ENCODE results near the gene OR4C45. TPM values are rescaled to one million over a fixed set of nuclear protein-coding genes. Genes with fewer than 3 reads are reported as not detected.
"Not testable (repeated sequence)": the region's sequence is repeated elsewhere in the genome, so short reads cannot be mapped to it uniquely, and the experiment has no call there.

OR4C45 gene
- not detected for total RNA-seq (2021; fragmentation: NEBNext Ultra II Directional; extraction: Animal tissue kit (Norgen Biotek cat#: 25700))
- long read RNA-seq: 0 reads

- peaks cover 32% of the 10 kb centered on the region for H3K9me3 Mint-ChIP-seq
Measured at GRCh38 chr11:50032574-50032973, at the start of gene OR4C45. TSS of gene OR4C45 (plus strand) at chr11:50032874.

GRCh38 chr11:49995565-49995964, 37.1 kb upstream of the OR4C45 start:
- Mint-ChIP-seq H3K27me3 (ENCODE audit: insufficient read depth) (no peaks in the 10 kb centered on the region), H3K36me3 (ENCODE audit: low read depth) (no peaks in the 10 kb centered on the region), H3K27ac (no peak overlapping the region), H3K4me3 (no peak overlapping the region), H3K4me1 (ENCODE audit: low read depth) (no peaks in the 10 kb centered on the region), H3K9me3 (peaks cover 19% of the 10 kb centered on the region)
- peak; percentile 83 for TF ChIP-seq CTCF (IDR thresholded peaks at IDR 0.05)
- peak; percentile 43 for DNase-seq

More at GRCh38 chr11:50032574-50032973, at the start of gene OR4C45:
- no peaks in the 10 kb centered on the region for H3K27me3 Mint-ChIP-seq (ENCODE audit: insufficient read depth)
- no peaks in the 10 kb centered on the region for H3K4me1 Mint-ChIP-seq (ENCODE audit: low read depth)
- H3K4me3 Mint-ChIP-seq: no peak within 1 kb of the TSS
- TF ChIP-seq CTCF (IDR thresholded peaks at IDR 0.05): no peak
- no peak for DNase-seq
- no peak within 1 kb of the TSS for H3K27ac Mint-ChIP-seq
- no peaks in the 10 kb centered on the region for H3K36me3 Mint-ChIP-seq (ENCODE audit: low read depth)

GRCh38 chr11:50030193-50030592, 2.5 kb upstream of the OR4C45 start:
- Mint-ChIP-seq H3K27ac (no peak overlapping the region), H3K9me3 (peaks cover 46% of the 10 kb centered on the region), H3K36me3 (ENCODE audit: low read depth) (no peaks in the 10 kb centered on the region), H3K4me3 (no peak overlapping the region), H3K27me3 (ENCODE audit: insufficient read depth) (no peaks in the 10 kb centered on the region), H3K4me1 (ENCODE audit: low read depth) (no peaks in the 10 kb centered on the region)
- DNase-seq: no peak
- no peak for TF ChIP-seq CTCF (IDR thresholded peaks at IDR 0.05)

GRCh38 chr11:50036239-50036638, 3.6 kb downstream of the OR4C45 start:
- not testable (repeated sequence) for H3K4me1 Mint-ChIP-seq (ENCODE audit: low read depth); DNase-seq; H3K4me3 Mint-ChIP-seq; H3K27ac Mint-ChIP-seq; H3K36me3 Mint-ChIP-seq (ENCODE audit: low read depth); H3K27me3 Mint-ChIP-seq (ENCODE audit: insufficient read depth)
- H3K9me3 Mint-ChIP-seq: peaks cover 29% of the 10 kb centered on the region

- H3K27me3 Mint-ChIP-seq (ENCODE audit: insufficient read depth): no peaks in the 10 kb centered on the region; the same call in 1 of the 2 replicates
- DNase-seq: no peak
- TF ChIP-seq CTCF (IDR thresholded peaks at IDR 0.05): no peak
- H3K36me3 Mint-ChIP-seq (ENCODE audit: low read depth): no peaks in the 10 kb centered on the region
- H3K4me1 Mint-ChIP-seq (ENCODE audit: low read depth): no peaks in the 10 kb centered on the region
- H3K27ac Mint-ChIP-seq: no peak overlapping the region
- H3K4me3 Mint-ChIP-seq: no peak overlapping the region
- H3K9me3 Mint-ChIP-seq: peaks cover 27% of the 10 kb centered on the region
Measured at GRCh38 chr11:50037251-50037650, 4.6 kb downstream of the OR4C45 start.

- H3K9me3 Mint-ChIP-seq: peaks cover 10% of the 10 kb centered on the region
- no peaks in the 10 kb centered on the region for H3K4me1 Mint-ChIP-seq (ENCODE audit: low read depth)
Measured at GRCh38 chr11:50044647-50045046, 12.0 kb downstream of the OR4C45 start.

GRCh38 chr11:50063056-50063455, 30.4 kb downstream of the OR4C45 start:
- H3K36me3 Mint-ChIP-seq (ENCODE audit: low read depth); H3K4me1 Mint-ChIP-seq (ENCODE audit: low read depth); H3K27ac Mint-ChIP-seq; H3K27me3 Mint-ChIP-seq (ENCODE audit: insufficient read depth); H3K4me3 Mint-ChIP-seq; DNase-seq: not testable (repeated sequence)
- peaks cover 32% of the 10 kb centered on the region for H3K9me3 Mint-ChIP-seq

More at GRCh38 chr11:50044647-50045046, 12.0 kb downstream of the OR4C45 start:
- Mint-ChIP-seq H3K27me3 (ENCODE audit: insufficient read depth) (no peaks in the 10 kb centered on the region), H3K27ac (no peak overlapping the region), H3K36me3 (ENCODE audit: low read depth) (no peaks in the 10 kb centered on the region), H3K4me3 (no peak overlapping the region)
- TF ChIP-seq CTCF (IDR thresholded peaks at IDR 0.05): no peak
- DNase-seq: no peak

All from HFFc6 (cell line).